ENCODE measurements around the gene CDK9. TPM values are rescaled to one million over a fixed set of nuclear protein-coding genes. Genes with fewer than 3 reads are reported as not detected.
"Not testable (repeated sequence)": the region's sequence is repeated elsewhere in the genome, so short reads cannot be mapped to it uniquely, and the experiment has no call there.

The CDK9 gene
- total RNA-seq, 2 experiments from 2014 or later: 63.8 to 80.4 TPM

DNA sequence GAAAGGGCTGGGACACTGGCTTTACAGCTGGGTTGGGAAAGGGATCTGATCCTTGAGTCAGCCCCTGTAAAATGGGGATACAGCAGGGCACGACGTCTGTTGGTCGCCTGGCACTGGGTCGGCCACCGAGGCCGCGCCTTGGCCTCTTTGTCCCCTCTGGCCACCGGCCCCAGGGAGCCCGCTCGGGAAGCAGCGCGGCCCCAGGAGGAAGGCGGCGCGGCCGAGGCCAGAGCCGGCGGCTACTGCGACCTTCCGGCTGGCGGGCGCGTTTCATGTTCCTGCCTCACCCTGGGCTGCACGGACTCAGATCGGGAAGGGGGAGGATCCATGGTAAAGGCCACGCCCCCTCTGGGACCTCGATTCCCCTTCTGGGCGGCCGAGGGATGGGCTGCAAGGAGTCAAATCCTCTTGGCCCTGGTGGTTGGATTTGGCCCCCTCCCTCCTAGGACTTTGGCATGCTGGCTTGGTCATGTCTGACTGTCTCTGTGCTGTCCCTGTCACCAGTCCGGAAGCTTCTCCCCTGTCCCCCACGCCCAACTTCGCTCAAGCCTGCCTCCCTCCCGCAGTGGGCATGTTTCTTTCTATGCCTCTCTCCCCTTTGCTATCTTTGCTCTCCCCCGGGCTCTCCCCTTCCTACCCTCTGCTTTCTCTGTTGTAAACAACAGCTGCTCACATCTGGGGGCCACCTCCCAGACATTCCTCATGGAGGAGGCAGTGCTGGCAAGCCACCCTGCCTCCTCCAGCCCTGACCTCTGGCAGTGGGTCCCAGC is 42.6 kb downstream of the CDK9 start:
- intact Hi-C loops (cut with DNase I, micrococcal nuclease): no loop called here

DNA sequence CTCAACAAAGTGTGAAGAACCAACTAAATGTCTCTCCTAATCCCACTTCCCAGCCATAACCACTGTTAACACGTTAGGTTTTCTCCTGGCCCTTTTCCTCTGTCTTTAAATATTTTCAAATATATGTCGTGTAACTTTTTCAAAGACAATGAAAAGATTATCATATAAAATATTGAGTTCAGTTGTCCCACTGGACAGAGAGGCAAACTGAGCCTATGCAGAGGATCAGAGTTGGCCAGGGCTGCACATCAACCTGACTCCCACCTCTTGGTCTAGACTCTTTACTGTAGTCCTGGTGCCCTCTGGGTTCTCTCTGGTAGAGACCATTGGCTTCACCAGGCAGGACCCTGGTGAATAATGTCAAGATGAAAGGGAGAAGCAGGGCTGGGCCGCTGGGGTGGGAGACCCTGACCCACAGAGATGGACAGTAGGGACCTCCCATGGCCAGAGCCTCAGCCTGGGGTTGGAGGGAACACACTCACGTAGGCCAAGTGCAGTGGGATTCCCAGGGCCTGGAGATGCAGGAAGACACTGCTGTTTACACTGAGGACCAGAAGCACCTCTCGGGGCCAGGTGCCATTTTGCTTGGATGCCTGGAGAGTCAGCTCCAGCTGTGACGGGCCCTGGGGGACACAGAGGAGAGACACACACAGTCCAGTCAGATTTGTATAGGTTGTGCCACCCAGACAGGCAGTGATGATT is 43.5 kb downstream of the CDK9 start:
- no peak overlapping the region for H3K4me3 Mint-ChIP-seq
- ATAC-seq: no peak

More for the DNA sequence above, 42.6 kb downstream of the CDK9 start:
- POLR2A ChIA-PET: interaction anchor here (0.6 kb wide), 1 partner anchor 32 kb away, joined by 4 read pairs; no protein-coding TSS in a partner anchor
- Mint-ChIP-seq H3K27me3 (no peaks in the 10 kb centered on the region), H3K36me3 (ENCODE audit: low read depth) (peaks cover 5% of the 10 kb centered on the region), H3K9me3 (ENCODE audit: low read depth) (no peaks in the 10 kb centered on the region), H3K4me1 (peaks cover 10% of the 10 kb centered on the region), H3K27ac (no peak overlapping the region), H3K4me3 (no peak overlapping the region)
- ATAC-seq (no peak), DNase-seq (no peak)
- CTCF ChIA-PET: interaction anchor here (1.4 kb wide), 1 partner anchor 17 kb away, joined by 3 read pairs; no protein-coding TSS in a partner anchor

DNA sequence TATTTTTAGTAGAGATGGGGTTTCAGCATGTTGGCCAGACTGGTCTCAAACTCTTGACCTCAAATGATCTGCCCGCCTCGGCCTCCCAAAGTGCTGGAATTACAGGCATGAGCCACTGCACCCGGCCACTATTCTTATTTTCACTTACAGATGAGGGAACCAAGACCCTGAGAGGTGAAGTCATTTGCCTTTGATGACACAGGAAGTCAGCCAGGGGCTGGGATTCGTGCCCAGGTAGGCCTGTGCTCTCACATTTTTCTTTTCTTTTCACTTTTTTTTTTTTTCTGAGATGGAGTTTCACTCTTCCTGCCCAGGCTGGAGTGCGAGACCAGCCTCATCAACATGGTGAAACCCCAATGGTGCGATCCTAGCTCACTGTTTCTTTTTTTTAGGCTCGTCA is 46.4 kb downstream of the CDK9 start:
- CTCF ChIA-PET: interaction anchor here (1.3 to 2.2 kb wide), 2 partner anchors 21 to 38 kb away, joined by 3 to 6 read pairs; no protein-coding TSS in a partner anchor
- H3K27ac Mint-ChIP-seq: peak overlapping the region; percentile 67
- DNase-seq: peak; percentile 27
- H3K4me1 Mint-ChIP-seq: peaks cover 20% of the 10 kb centered on the region
- H3K4me3 Mint-ChIP-seq: no peak overlapping the region
- H3K9me3 Mint-ChIP-seq (ENCODE audit: low read depth): no peaks in the 10 kb centered on the region
- peak; percentile 43 for ATAC-seq
- intact Hi-C loops (cut with DNase I, micrococcal nuclease): no loop called here
- H3K36me3 Mint-ChIP-seq (ENCODE audit: low read depth): peaks cover 2% of the 10 kb centered on the region
- POLR2A ChIA-PET: interaction anchor here (0.6 kb wide), 1 partner anchor 53 kb away, joined by 3 read pairs; no protein-coding TSS in a partner anchor
- H3K27me3 Mint-ChIP-seq: no peaks in the 10 kb centered on the region

More for the DNA sequence above, 43.5 kb downstream of the CDK9 start:
- no peak for DNase-seq
- Mint-ChIP-seq H3K27ac (no peak overlapping the region), H3K4me1 (peaks cover 13% of the 10 kb centered on the region), H3K9me3 (ENCODE audit: low read depth) (no peaks in the 10 kb centered on the region), H3K27me3 (no peaks in the 10 kb centered on the region), H3K36me3 (ENCODE audit: low read depth) (peaks cover 2% of the 10 kb centered on the region)
- CTCF ChIA-PET: no interaction called here
- POLR2A ChIA-PET: interaction anchor here (0.6 kb wide), 1 partner anchor 510 kb away, joined by 3 read pairs; no protein-coding TSS in a partner anchor
- intact Hi-C loops (cut with DNase I, micrococcal nuclease): no loop called here

DNA sequence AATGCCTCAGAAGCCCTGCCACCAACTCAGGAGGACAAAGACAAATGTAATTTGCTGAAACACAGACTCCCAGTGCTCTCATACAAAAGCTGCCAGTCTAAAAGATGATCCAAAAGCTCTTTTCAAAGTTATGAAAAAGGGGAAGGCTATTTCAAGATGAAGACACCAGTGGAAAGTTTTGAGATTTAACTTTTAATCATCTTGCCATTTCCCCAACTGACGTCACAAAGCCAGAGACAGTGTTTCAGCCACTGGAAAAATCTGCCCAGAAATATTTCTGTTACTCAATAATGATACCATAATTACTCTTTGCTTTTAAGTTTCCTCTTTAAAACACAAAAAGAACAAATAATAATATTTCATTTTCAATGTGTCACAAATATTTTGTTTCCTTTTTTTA is 47.7 kb downstream of the CDK9 start:
- ATAC-seq (no peak), DNase-seq (no peak)
- H3K27ac Mint-ChIP-seq: peak overlapping the region; percentile 37
- H3K4me1 Mint-ChIP-seq: peaks cover 20% of the 10 kb centered on the region
- no peaks in the 10 kb centered on the region for H3K9me3 Mint-ChIP-seq (ENCODE audit: low read depth)
- CTCF ChIA-PET: interaction anchor here (0.6 kb wide), 1 partner anchor 284 kb away, joined by 3 read pairs; no protein-coding TSS in a partner anchor
- no peaks in the 10 kb centered on the region for H3K27me3 Mint-ChIP-seq
- H3K36me3 Mint-ChIP-seq (ENCODE audit: low read depth): peaks cover 2% of the 10 kb centered on the region
- intact Hi-C loops (cut with DNase I, micrococcal nuclease): no loop called here
- no peak overlapping the region for H3K4me3 Mint-ChIP-seq
- POLR2A ChIA-PET: interaction anchor here (0.6 kb wide), 1 partner anchor 32 kb away, joined by 6 read pairs; no protein-coding TSS in a partner anchor

DNA sequence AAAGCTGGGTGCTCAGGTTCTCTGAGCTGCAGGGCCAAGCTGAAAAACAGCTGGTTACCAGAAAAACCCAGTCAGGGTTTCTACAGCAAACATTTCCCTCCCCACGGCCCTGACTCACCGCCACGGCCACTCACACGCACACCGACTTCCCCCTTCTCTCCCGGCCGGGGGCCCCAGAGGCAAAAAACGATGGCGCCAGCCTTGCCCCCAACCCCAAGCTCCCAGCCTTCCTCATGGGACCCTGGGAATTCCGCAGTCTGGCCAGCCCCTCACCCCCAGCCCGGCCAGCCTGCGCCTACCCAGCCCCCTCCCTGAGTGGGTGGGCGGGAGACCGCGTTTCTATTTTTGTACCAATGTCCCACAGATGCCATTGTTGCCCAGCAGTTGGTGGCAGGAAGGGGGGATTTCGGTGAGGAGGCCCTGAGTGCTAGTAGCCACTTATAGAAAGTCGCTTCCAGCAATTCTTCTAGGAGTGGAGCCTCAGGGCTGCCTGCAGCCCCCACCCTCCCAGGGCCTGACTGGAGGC is 50.2 kb downstream of the CDK9 start:
- ChIA-PET CTCF (interaction anchor here (0.6 to 2.0 kb wide), 3 partner anchors 34 to 293 kb away, joined by 3 to 6 read pairs (median 5); partner anchors contain the start of gene TOR2A), POLR2A (no interaction called here)
- no peak overlapping the region for H3K4me3 Mint-ChIP-seq
- no peak overlapping the region for H3K27ac Mint-ChIP-seq
- ATAC-seq: peak; percentile 57
- peak; percentile 57 for DNase-seq
- H3K4me1 Mint-ChIP-seq: peaks cover 20% of the 10 kb centered on the region
- no peaks in the 10 kb centered on the region for H3K9me3 Mint-ChIP-seq (ENCODE audit: low read depth)
- H3K36me3 Mint-ChIP-seq (ENCODE audit: low read depth): peaks cover 2% of the 10 kb centered on the region
- H3K27me3 Mint-ChIP-seq: no peaks in the 10 kb centered on the region
- intact Hi-C loops (cut with DNase I, micrococcal nuclease): no loop called here

DNA sequence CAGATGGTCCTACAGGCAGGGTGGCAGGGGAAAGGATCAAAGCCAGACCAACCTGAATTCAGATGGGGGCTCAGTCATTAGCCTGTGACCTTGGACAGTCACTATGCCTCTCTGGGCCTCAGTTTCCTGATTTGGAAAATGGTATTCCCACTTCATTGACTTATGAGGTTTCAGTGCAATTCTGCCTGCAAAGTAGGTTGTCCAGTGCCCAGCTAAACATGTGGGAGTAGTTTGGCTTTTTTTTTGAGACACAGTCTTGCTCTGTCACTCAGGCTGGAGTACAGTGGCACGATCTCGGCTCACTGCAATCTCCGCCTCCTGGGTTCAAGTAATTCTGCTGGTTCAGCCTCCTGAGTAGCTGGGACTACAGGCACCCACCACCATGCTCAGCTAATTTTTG is 50.7 kb downstream of the CDK9 start:
- H3K4me3 Mint-ChIP-seq; H3K9me3 Mint-ChIP-seq (ENCODE audit: low read depth); POLR2A ChIA-PET; intact Hi-C loops (cut with DNase I, micrococcal nuclease); ATAC-seq; H3K36me3 Mint-ChIP-seq (ENCODE audit: low read depth); H3K27ac Mint-ChIP-seq; H3K27me3 Mint-ChIP-seq; DNase-seq: not testable (repeated sequence)
- H3K4me1 Mint-ChIP-seq: peaks cover 20% of the 10 kb centered on the region
- CTCF ChIA-PET: interaction anchor here (2.0 kb wide), 1 partner anchor 33 kb away, joined by 5 read pairs; no protein-coding TSS in a partner anchor

DNA sequence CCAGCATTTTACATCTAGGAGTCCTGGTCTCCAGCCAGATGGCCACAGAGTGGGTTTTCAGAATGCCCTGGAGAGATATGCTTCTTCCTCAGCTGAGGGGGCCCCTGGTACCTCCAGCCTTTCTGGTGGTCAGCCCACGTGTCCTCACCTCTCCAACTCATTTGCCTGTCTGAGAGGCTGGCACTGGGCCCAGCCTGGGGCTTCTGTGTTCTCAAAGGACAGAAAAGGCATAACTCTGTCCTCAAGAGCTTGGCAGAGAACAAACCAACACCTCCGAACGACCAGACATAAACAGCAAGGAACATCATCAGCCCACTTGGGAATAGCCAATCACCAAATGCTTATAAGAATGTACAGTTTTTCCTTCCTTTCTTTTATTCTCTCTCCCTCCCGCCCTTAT is 51.5 kb downstream of the CDK9 start:
- no peak overlapping the region for H3K27ac Mint-ChIP-seq

DNA sequence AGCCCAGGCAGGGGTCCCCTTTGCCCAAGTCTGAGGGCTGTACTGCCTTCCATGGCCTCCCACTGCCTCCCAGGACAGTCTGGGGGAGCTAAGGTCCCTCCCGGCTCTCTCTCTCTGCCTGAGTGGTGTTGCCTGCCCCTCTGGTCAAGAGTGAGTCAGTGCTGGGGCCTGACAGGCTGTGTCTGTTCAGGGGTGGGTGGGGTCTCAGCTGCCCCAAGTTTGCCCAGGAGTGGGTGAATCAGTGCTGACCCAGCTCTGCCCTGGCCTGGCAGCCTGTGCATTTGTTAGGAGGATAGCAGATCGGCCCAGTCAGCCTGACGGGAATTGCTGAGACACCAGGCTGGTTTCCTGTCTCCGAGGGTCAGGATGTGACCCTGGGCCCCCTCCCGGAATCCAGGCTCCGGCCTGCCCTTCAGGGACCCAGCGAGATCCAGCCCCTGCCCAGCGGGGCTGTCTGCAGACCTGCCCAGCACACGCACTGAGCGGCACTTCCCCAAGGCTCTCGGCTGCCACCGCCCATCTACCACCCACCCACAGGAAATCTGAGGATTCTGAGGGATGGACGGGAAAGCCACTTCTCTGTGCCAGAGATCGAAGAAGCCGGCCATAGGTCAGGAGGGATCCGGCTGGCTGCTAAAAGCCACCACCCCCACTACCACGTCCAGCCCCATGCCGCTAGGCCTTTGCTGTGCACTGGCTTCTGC is 52.7 kb downstream of the CDK9 start:
- DNase-seq (no peak), ATAC-seq (no peak)
- Mint-ChIP-seq H3K36me3 (ENCODE audit: low read depth) (no peaks in the 10 kb centered on the region), H3K27me3 (no peaks in the 10 kb centered on the region), H3K27ac (no peak overlapping the region), H3K4me1 (peaks cover 10% of the 10 kb centered on the region), H3K4me3 (no peak overlapping the region), H3K9me3 (ENCODE audit: low read depth) (no peaks in the 10 kb centered on the region)
- intact Hi-C loops (cut with DNase I, micrococcal nuclease): no loop called here
- CTCF ChIA-PET: interaction anchor here (2.4 kb wide), 1 partner anchor 31 kb away, joined by 9 read pairs; no protein-coding TSS in a partner anchor
- POLR2A ChIA-PET: interaction anchor here (0.6 kb wide), 1 partner anchor 109 kb away, joined by 3 read pairs; no protein-coding TSS in a partner anchor

More for the DNA sequence above, 51.5 kb downstream of the CDK9 start:
- ChIA-PET CTCF (interaction anchor here (0.7 to 2.0 kb wide), 2 partner anchors 33 to 668 kb away, joined by 3 to 5 read pairs; no protein-coding TSS in a partner anchor), POLR2A (no interaction called here)
- H3K36me3 Mint-ChIP-seq (ENCODE audit: low read depth): peaks cover 1% of the 10 kb centered on the region
- no peaks in the 10 kb centered on the region for H3K9me3 Mint-ChIP-seq (ENCODE audit: low read depth)
- no peak overlapping the region for H3K4me3 Mint-ChIP-seq
- no peak for ATAC-seq
- intact Hi-C loops (cut with DNase I, micrococcal nuclease): no loop called here
- peaks cover 18% of the 10 kb centered on the region for H3K4me1 Mint-ChIP-seq
- DNase-seq: no peak
- no peaks in the 10 kb centered on the region for H3K27me3 Mint-ChIP-seq

Small RNAs within 50 kb of the gene (microRNA-seq; reads per million reads assigned to microRNA genes)
- gene MIR2861 (ENCODE audit: borderline replicate concordance): not detected
- gene MIR3960 (ENCODE audit: borderline replicate concordance): not detected

Other genes starting within 250 kb of the CDK9 start
- gene STXBP1, start 173.8 kb upstream of the CDK9 start, total RNA-seq: 10 to 100 TPM; 15.9 to 18.1 TPM
- gene CFAP157, start 79.0 kb upstream of the CDK9 start, total RNA-seq: not detected
- 10 to 100 TPM; 12.9 to 15.1 TPM for gene PTRH1, start 70.4 kb upstream of the CDK9 start, total RNA-seq
- gene TTC16, start 70.0 kb upstream of the CDK9 start, total RNA-seq: under 1 TPM; 0.16 to 0.30 TPM
- gene TOR2A, start 50.7 kb upstream of the CDK9 start, total RNA-seq: 10 to 100 TPM; 11.3 to 14.0 TPM
- 10 to 100 TPM; 30.3 to 35.2 TPM for gene SH2D3C, start 7.4 kb upstream of the CDK9 start, total RNA-seq
- gene FPGS, start 16.8 kb downstream of the CDK9 start, total RNA-seq: 10 to 100 TPM; 71.9 to 80.4 TPM
- gene ENG, start 68.6 kb downstream of the CDK9 start, total RNA-seq: 10 to 100 TPM; 13.9 to 15.2 TPM
- gene AK1, start 91.6 kb downstream of the CDK9 start, total RNA-seq: 10 to 100 TPM; 14.5 to 23.9 TPM
- gene ST6GALNAC6, start 113.6 kb downstream of the CDK9 start, total RNA-seq: 10 to 100 TPM; 46.3 to 63.3 TPM
- gene ST6GALNAC4, start 131.0 kb downstream of the CDK9 start, total RNA-seq: 10 to 100 TPM; 14.9 to 20.7 TPM
- gene PIP5KL1, start 144.7 kb downstream of the CDK9 start, total RNA-seq: 1 to 10 TPM; 1.9 to 2.8 TPM
- gene DPM2, start 151.8 kb downstream of the CDK9 start, total RNA-seq: 10 to 100 TPM; 44.1 to 46.6 TPM
- 10 to 100 TPM; 56.2 to 58.4 TPM for gene EEIG1, start 195.0 kb downstream of the CDK9 start, total RNA-seq